Subcutaneous adipose tissue (tissue), 4 donors: ENCODE measurements around the gene SLC6A18. TPM values are rescaled to one million over a fixed set of nuclear protein-coding genes. Genes with fewer than 3 reads are reported as not detected.

Experiments
- total RNA-seq, 4 donors: library from RNA; depleted of rRNA; stranded (reverse); fragments of >200 nt; gene quantifications; one replicate each; pipeline ENCODE4 v1.1.0, GENCODE V29; 2016
- TF ChIP-seq, protein P1 (sequence below): fragments of 450-650 bp; IDR thresholded peaks from one replicate; pipeline ENCODE4 v1.5.1; 2016; ENCODE audit warnings: low read depth, mild to moderate bottlenecking, control low read depth, antibody characterized with exemption, moderate library complexity

Gene SLC6A18
- total RNA-seq, 4 donors from 2014 or later, result not detected

DNA sequence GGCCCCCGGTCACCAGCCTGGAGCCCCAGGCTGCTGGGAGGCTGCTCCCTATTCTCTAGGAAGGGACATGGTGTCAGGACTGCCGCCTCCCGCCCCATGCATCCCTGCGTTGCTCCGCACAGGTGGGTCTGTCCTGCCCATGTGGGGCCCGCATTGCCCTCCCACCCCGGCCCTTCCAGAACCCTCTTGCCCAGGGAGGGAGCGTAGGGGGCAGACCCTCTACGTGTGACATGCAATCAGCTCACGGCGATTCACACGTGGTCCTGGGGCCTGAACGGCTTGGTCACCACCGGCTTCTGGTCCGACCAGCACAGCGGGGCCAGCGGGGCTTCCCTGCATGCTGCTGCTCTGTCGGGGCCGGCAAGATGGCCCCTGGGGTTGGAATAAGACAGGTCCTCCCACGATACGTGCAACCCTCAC is 14.3 kb upstream of the SLC6A18 start:
- TF ChIP-seq, protein P1, sequence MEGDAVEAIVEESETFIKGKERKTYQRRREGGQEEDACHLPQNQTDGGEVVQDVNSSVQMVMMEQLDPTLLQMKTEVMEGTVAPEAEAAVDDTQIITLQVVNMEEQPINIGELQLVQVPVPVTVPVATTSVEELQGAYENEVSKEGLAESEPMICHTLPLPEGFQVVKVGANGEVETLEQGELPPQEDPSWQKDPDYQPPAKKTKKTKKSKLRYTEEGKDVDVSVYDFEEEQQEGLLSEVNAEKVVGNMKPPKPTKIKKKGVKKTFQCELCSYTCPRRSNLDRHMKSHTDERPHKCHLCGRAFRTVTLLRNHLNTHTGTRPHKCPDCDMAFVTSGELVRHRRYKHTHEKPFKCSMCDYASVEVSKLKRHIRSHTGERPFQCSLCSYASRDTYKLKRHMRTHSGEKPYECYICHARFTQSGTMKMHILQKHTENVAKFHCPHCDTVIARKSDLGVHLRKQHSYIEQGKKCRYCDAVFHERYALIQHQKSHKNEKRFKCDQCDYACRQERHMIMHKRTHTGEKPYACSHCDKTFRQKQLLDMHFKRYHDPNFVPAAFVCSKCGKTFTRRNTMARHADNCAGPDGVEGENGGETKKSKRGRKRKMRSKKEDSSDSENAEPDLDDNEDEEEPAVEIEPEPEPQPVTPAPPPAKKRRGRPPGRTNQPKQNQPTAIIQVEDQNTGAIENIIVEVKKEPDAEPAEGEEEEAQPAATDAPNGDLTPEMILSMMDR, result no peak

DNA sequence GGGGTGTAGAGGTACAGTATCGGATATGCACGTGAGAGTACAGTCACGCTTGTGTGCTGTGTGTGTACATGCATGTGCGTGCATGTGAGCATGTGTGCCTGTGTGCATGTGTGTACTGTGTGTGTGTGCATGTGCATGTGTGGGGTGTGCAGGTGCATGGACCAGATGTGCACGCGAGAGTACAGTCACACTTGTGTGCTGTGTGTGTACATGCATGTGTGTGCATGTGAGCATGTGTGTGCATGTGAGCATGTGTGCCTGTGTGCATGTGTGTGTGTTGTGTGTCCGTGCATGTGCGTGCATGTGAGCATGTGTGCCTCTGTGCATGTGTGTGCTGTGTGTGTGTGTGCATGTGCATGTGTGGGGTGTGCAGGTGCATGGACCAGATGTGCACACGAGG is 13.5 kb upstream of the SLC6A18 start:
- TF ChIP-seq, protein P1, result no peak

DNA sequence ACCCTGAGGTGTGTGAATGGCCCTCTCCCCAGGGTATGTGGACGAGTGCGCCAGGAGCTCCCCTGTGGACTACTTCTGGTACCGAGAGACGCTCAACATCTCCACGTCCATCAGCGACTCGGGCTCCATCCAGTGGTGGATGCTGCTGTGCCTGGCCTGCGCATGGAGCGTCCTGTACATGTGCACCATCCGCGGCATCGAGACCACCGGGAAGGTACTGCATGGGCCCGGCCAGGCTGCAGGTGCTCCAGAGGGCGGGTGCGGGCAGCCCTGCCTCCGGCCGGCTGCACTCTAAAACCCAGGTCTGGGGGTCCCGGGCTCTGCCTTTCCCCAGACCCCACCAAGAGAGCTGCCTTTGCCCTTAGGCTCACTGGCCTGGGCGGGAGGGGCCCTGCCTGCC is 12.9 kb upstream of the SLC6A18 start:
- TF ChIP-seq, protein P1, result no peak

DNA sequence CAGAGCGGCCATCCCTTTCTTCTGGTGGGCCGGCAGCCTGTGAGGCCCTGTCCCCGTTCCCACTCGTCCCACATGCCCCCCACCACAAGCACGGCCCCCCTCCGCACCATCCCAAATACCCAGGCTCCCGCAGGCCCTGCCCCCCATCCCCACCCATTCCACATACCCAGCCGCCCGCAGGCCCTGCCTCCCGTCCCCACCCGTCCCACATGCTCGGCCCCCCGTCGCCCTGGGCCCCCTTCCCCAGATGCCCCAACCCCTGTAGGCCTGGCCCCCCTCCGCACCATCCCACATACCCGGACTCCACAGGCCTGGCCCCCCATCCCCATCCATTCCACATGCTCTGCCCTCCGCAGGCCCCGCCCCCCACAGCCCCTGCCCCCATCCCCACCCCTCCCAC is 12.3 kb upstream of the SLC6A18 start:
- TF ChIP-seq, protein P1, result no peak

DNA sequence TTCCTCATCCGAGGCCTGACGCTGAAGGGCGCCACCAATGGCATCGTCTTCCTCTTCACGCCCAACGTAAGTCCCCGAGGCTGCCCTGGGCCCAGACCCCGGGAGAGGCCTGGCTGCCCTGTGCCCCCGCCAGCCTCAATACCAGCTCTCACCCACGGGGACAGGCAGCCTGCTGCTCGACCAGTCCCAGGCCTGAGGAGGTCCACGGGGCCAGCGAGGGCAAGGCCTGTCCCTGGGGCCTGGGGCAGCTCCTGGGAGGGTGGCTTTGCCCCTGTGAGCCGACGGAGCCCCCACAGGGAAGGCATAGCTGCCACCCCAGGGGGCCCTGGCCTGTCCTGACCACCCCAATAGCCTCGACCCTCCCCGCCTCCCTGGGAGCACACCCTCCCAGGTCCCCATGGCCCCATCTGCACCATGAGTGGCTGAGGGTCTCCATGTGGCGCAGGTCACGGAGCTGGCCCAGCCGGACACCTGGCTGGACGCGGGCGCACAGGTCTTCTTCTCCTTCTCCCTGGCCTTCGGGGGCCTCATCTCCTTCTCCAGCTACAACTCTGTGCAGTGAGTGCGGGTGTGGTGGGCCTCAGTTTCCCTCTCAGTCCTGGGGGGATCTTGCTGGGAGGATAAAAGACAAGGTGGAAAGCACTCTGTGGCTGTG is 11.5 kb upstream of the SLC6A18 start:
- TF ChIP-seq, protein P1, result no peak

DNA sequence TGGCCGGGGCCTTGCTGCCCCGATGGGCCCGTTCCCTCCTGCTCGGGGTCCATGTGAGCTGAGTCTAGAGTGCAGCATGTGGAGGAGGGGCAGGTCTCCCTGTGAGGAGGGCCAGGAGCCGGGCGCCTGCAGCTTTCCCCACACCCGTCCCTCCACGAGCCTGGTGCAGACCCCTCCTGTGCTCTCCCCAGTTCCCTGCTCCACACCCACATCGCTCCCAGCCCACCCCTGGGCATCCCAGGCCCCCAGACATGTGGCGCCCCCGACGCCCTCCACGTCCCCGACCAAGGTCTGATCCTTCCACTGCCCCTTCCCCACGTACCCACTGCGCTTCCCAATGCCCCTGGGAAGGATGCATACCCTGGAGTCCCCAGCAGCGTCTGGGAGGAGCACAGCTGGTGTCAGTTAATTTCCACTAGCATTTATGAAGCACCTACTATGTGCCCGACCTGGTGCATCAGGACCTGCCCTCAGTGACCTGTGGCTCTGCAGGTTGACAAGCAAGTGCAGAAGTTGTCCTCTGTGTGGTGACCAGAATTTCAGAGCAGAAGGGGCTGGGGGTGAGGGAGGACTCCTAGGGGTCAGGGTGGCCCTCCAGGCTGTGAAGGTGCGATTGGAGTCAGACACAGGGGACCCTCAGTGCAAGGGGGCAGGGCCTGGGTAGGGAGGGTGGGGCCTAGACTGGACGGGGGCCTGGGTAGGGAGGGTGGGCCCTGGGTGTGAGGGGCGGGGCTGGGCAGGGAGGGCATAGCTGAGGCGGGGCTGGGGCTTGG is 10.8 kb upstream of the SLC6A18 start:
- TF ChIP-seq, protein P1, result no peak

DNA sequence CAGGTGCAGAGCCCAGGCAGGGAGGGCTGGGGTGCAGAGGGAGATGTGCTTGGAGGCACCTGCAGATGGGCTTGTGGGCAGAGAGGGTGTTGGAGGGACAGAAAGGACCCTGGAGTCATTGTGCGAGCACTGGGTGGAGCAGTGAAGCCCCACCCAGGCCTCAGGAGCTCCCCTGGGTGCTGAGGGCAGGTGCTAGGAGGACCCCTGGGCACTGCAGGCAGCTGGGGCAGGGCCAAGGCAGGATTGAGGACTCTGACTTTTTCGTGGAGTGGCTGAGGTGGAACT is 10.3 kb upstream of the SLC6A18 start:
- TF ChIP-seq, protein P1, result no peak
